ENCODE results near the gene VOPP1.

The VOPP1 gene

DNA sequence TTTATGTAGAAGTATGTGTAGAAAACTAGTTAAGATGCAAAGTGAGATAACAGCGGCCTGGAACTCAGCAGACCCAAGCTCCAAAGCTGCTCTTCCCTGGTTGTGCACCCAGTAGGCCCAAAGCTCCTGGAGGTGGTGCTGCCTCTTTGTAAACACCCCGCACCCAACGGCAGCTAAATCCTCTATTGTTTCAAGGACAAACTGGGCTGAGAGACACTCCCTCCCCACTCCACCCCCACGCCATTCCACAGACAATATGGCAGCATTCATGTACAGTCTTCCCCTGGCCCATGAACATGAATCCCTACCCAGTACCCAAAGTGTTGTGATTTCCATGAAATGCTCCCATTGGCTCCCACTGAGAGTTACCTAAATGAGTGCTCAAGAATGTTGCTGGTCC is 73.5 kb downstream of the VOPP1 start:
- TF ChIP-seq, protein P1, sequence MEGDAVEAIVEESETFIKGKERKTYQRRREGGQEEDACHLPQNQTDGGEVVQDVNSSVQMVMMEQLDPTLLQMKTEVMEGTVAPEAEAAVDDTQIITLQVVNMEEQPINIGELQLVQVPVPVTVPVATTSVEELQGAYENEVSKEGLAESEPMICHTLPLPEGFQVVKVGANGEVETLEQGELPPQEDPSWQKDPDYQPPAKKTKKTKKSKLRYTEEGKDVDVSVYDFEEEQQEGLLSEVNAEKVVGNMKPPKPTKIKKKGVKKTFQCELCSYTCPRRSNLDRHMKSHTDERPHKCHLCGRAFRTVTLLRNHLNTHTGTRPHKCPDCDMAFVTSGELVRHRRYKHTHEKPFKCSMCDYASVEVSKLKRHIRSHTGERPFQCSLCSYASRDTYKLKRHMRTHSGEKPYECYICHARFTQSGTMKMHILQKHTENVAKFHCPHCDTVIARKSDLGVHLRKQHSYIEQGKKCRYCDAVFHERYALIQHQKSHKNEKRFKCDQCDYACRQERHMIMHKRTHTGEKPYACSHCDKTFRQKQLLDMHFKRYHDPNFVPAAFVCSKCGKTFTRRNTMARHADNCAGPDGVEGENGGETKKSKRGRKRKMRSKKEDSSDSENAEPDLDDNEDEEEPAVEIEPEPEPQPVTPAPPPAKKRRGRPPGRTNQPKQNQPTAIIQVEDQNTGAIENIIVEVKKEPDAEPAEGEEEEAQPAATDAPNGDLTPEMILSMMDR (IDR thresholded peaks at IDR 0.05; ENCODE audit: low read depth, low read length, missing control alignments) = no peak
- H3K4me3 ChIP-seq (replicated peaks; ENCODE audit: low read depth, low read length) = no peak overlapping the region
- no peak for DNase-seq (ENCODE audit: extremely low read depth, low read depth)

DNA sequence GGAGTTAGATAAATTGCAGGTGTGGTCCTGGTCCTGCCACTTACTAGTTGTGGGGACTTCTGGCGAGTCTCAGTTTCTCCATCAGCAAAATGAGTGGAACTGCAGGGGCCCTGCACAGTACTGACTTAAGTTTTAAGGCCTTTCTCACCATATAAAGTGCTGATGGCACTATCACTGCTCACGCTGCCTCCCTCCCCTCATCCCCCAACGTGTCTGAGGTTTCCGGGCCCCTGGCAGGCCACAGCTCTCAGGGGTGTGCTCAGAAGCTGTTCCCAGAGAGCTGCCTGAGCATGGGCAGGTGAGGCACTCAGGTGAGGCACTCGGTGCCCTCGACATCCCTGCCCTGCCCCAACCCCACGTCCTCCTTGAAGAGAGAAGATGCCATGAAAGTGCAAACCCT is 74.2 kb downstream of the VOPP1 start:
- TF ChIP-seq, protein P1 (IDR thresholded peaks at IDR 0.05; ENCODE audit: low read depth, low read length, missing control alignments) = no peak
- no peak for DNase-seq (ENCODE audit: extremely low read depth, low read depth)
- no peak overlapping the region for H3K4me3 ChIP-seq (replicated peaks; ENCODE audit: low read depth, low read length)

DNA sequence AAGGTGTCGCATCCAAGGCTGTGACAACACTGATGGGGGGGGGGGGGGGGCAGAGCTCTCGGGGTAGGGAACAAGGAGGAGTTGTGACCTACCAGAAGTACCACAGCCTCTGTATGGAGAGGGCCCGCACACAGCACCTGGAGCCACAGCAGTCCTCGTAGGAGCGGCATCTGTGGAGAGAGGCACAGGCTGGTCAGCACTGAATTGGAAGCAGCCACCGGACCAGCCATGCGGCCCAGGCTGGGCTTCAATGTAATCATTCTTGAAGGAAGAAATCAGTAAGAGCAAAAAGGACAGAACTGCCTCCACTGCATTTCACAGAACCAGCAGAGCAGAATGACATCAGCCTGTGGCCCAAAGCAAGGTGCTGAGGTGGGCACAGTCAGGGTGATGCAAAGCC is 74.8 kb downstream of the VOPP1 start:
- TF ChIP-seq, protein P1 (IDR thresholded peaks at IDR 0.05; ENCODE audit: low read depth, low read length, missing control alignments) = no peak

DNA sequence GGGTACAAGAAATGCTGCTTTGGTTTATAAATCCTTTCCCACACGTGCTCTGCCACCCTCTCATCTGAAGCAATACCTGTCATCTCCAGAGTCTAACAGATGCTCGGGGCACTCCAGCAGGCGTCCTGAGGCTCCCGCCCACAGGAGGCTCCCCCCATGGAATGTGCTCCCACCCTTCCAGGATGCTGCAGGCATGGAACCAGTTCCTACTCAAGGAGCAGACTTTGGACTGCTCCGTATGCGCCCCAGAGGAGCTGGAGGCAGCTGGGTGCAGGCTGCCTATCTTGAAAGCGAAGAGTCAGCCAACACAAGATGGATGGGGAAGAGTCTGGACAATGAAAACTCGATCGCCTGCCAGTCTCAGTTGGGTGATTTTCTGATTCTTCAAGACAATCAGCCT is 75.4 kb downstream of the VOPP1 start:
- DNase-seq (ENCODE audit: extremely low read depth, low read depth) = no peak
- TF ChIP-seq, protein P1 (IDR thresholded peaks at IDR 0.05; ENCODE audit: low read depth, low read length, missing control alignments) = no peak
- no peak overlapping the region for H3K4me3 ChIP-seq (replicated peaks; ENCODE audit: low read depth, low read length)

More for the DNA sequence above, 74.8 kb downstream of the VOPP1 start:
- DNase-seq (ENCODE audit: extremely low read depth, low read depth) = no peak
- no peak overlapping the region for H3K4me3 ChIP-seq (replicated peaks; ENCODE audit: low read depth, low read length)

DNA sequence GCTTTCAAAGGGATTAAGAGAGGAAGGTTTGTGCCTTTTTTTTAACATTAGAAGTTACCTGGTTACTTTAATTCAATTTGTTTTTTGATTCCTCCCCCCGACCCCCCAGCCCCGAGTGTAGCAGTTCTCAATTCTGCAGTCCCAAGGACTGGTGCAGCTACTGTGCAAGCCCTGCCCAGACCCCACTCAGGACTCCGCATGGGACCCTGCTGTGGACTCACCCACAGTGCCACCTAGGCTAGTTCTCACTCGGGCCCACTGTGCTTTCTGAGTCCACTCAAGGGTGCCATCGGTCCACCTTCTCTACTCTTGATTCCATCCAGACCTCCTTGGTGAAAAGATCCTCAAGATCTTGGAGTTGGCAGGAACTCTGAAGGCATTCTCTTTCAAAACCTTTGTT is 77.4 kb downstream of the VOPP1 start:
- no peak for DNase-seq (ENCODE audit: extremely low read depth, low read depth)
- TF ChIP-seq, protein P1 (IDR thresholded peaks at IDR 0.05; ENCODE audit: low read depth, low read length, missing control alignments) = no peak
- H3K4me3 ChIP-seq (replicated peaks; ENCODE audit: low read depth, low read length) = no peak overlapping the region

DNA sequence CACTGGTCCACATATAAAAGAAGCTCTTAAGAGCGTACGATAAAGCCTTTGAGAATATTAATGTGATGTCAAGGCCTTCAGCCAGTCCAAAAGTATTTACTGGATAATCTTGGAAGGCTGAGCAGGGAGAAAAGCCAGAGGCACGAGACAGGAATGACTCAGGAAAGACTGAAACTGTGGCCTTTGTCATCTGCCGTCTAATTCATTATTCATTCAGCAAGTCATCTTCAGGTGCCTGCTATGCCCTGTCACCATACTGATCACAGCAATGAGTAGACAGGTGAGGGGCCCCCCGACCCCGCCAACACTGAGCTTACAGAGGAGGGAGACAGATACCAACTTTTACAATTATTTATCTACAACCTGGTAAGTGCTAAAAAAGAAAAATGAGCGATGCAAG is 78.9 kb downstream of the VOPP1 start:
- TF ChIP-seq, protein P1 (IDR thresholded peaks at IDR 0.05; ENCODE audit: low read depth, low read length, missing control alignments) = no peak
- no peak for DNase-seq (ENCODE audit: extremely low read depth, low read depth)
- H3K4me3 ChIP-seq (replicated peaks; ENCODE audit: low read depth, low read length) = no peak overlapping the region

DNA sequence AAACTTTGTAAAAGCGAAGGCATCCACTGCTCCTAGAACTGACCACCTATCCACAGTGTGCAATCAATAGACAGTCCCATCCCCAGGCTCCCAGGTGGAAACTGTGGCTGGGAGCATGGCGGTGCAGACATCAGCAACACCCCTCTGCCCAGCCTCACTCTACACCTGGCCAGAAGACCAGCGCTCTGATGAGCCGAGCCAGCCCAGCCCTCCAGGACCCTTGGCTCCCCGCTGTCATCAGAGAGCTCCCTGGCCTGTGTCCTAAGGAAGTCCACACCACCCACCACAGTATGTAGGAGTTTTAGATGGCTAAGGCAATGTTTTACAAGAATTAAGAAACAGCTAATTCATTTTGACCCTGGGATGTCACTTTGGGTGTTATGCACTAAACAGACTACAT is 81.0 kb downstream of the VOPP1 start:
- H3K4me3 ChIP-seq (replicated peaks; ENCODE audit: low read depth, low read length) = no peak overlapping the region
- no peak for DNase-seq (ENCODE audit: extremely low read depth, low read depth)
- TF ChIP-seq, protein P1 (IDR thresholded peaks at IDR 0.05; ENCODE audit: low read depth, low read length, missing control alignments) = no peak

Measured in HFF-Myc (cell line).